ENCODE results near the gene HMGCS1.
"Not testable (repeated sequence)": the region's sequence is repeated elsewhere in the genome, so short reads cannot be mapped to it uniquely, and the experiment has no call there.

The HMGCS1 gene

GRCh38 chr5:43312076-43312661 lies 1.0 kb downstream of the HMGCS1 start:
- no peak for DNase-seq

- DNase-seq: no peak
Observed at GRCh38 chr5:43309637-43310036, 3.6 kb downstream of the HMGCS1 start.

- DNase-seq: no peak
Observed at GRCh38 chr5:43309122-43309521, 4.1 kb downstream of the HMGCS1 start.

- DNase-seq: not testable (repeated sequence)
Observed at GRCh38 chr5:43306954-43307353, 6.3 kb downstream of the HMGCS1 start.

- no peak for DNase-seq
Observed at GRCh38 chr5:43305948-43306565, 7.2 kb downstream of the HMGCS1 start.

GRCh38 chr5:43304525-43304924 lies 8.7 kb downstream of the HMGCS1 start:
- DNase-seq: no peak

- no peak for DNase-seq
Observed at GRCh38 chr5:43303242-43303641, 10.0 kb downstream of the HMGCS1 start.

GRCh38 chr5:43302481-43302880 lies 10.7 kb downstream of the HMGCS1 start:
- DNase-seq: no peak

GRCh38 chr5:43301653-43302091 lies 11.5 kb downstream of the HMGCS1 start:
- no peak for DNase-seq

- no peak for DNase-seq
Observed at GRCh38 chr5:43300112-43300511, 13.1 kb downstream of the HMGCS1 start.

- DNase-seq: no peak
Observed at GRCh38 chr5:43298443-43298842, 14.8 kb downstream of the HMGCS1 start.

- no peak for DNase-seq
Observed at GRCh38 chr5:43296835-43297234, 16.4 kb downstream of the HMGCS1 start.

- DNase-seq: no peak
Observed at GRCh38 chr5:43295202-43295601, 18.0 kb downstream of the HMGCS1 start.

- DNase-seq: no peak
Observed at GRCh38 chr5:43294226-43294625, 19.0 kb downstream of the HMGCS1 start.

- DNase-seq: no peak
Observed at GRCh38 chr5:43290726-43291125, 22.5 kb downstream of the HMGCS1 start.

GRCh38 chr5:43288269-43288831 lies 24.9 kb downstream of the HMGCS1 start:
- DNase-seq: no peak

- no peak for DNase-seq
Observed at GRCh38 chr5:43287493-43287892, 25.7 kb downstream of the HMGCS1 start.

- no peak for DNase-seq
Observed at GRCh38 chr5:43286623-43287022, 26.6 kb downstream of the HMGCS1 start.

- DNase-seq: no peak
Observed at GRCh38 chr5:43281840-43282658, 31.2 kb downstream of the HMGCS1 start.

GRCh38 chr5:43279548-43280274 lies 33.5 kb downstream of the HMGCS1 start:
- DNase-seq: no peak

GRCh38 chr5:43275391-43275790 lies 37.8 kb downstream of the HMGCS1 start:
- no peak for DNase-seq

- no peak for DNase-seq
Observed at GRCh38 chr5:43274435-43275114, 38.6 kb downstream of the HMGCS1 start.
